ENCODE results near the gene ANKDD1A.

ANKDD1A gene

DNA sequence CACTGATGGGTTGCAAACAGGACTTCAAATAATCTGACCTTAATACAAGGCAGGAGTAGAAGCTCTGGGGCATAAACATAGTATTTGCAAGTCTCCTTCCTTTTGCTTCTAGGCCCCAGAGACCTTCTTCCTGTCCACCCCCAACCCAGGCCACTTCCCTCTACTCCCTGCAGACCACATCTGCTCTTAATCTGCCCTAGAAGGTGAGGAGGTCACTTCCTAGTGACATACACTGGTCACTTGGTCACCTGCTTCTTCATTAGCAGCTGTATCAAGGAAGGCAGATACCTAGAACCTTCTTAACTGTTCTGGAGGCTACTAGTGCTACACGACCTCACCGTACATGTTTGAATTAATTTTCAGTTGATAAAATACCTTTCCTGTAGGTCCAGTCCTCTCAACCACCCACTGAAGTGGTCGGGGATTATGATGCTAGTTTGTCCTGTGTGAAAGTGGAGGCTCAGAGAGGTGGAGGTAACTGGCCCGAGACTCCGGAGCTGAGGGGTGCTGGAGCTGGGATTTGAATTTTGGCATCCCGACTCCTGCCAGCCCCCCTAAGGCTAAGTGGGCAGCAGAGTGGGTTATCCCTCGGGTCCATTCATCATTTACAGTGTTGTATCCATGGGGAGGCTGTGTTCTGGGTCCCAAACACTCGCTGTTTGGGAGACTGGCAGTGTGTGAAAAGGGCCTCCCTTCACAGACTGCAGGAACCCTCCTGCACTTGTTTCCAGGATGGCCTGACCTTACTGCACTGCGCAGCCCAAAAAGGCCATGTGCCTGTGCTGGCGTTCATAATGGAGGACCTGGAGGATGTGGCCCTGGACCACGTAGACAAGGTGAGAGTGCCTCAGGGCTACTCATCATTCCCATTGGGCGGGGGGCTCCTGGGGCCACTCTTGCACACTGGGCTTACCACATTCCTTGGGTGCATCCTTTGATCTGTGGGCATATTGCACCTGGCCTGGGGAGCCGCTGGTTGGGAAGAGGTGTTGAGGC, 13.9 kb downstream of the ANKDD1A start:
- no peak overlapping the region for H3K27ac ChIP-seq
- TF ChIP-seq, protein P1, sequence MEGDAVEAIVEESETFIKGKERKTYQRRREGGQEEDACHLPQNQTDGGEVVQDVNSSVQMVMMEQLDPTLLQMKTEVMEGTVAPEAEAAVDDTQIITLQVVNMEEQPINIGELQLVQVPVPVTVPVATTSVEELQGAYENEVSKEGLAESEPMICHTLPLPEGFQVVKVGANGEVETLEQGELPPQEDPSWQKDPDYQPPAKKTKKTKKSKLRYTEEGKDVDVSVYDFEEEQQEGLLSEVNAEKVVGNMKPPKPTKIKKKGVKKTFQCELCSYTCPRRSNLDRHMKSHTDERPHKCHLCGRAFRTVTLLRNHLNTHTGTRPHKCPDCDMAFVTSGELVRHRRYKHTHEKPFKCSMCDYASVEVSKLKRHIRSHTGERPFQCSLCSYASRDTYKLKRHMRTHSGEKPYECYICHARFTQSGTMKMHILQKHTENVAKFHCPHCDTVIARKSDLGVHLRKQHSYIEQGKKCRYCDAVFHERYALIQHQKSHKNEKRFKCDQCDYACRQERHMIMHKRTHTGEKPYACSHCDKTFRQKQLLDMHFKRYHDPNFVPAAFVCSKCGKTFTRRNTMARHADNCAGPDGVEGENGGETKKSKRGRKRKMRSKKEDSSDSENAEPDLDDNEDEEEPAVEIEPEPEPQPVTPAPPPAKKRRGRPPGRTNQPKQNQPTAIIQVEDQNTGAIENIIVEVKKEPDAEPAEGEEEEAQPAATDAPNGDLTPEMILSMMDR (IDR thresholded peaks at IDR 0.05) = no peak
- TF ChIP-seq ZFX (IDR thresholded peaks at IDR 0.05; ENCODE audit: borderline replicate concordance) = no peak

DNA sequence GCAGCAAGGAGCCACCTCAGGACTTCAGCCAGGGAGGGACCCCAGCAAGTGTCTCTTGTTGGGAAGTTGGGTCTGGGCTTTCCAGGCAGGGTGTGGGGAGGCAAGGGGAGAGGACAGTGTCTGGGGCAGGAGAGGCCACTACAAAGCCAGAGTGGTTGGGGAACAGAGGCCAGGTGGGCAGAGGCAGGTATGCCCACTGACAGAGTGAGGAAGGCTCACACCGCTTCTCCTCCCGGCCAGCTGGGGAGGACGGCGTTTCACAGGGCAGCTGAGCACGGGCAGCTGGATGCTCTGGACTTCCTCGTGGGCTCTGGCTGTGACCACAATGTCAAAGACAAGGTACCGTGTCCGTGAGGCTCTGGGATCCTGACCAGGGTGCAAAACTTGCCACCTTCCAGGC, 15.0 kb downstream of the ANKDD1A start:
- TF ChIP-seq, protein P1 (IDR thresholded peaks at IDR 0.05) = no peak
- no peak for TF ChIP-seq ZFX (IDR thresholded peaks at IDR 0.05; ENCODE audit: borderline replicate concordance)

DNA sequence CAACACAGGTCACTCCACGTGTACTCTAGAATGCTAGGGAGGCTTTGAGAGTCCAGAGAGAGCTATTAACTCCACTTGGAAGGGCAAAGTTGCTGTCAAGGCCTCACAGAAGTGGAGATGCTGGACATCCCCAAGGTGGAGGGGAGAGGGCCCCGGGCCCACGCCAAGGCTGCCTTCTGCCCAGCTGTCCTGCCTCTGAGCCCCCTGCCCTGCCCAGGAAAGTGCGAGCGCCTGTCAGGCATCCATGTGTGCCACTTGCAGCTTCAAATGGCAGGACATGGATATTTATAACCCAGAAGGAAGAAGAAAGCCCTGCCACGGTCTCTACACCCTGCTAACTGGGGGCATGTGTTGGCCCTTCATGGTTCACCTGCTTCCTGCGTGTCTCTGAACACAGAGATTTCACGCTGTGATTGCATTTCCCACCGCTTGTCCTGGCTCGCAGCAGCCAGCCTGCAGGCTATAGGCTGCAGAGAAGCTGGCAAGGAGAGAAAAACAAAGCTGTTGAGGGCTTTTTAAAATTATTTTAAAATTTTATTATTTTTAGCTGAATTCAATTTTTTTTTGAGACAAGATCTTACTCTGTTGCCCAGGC, 17.0 kb downstream of the ANKDD1A start:
- TF ChIP-seq ZFX (IDR thresholded peaks at IDR 0.05; ENCODE audit: borderline replicate concordance) = no peak
- TF ChIP-seq, protein P1 (IDR thresholded peaks at IDR 0.05) = no peak

More for the DNA sequence above, 15.0 kb downstream of the ANKDD1A start:
- H3K27ac ChIP-seq = no peak overlapping the region

DNA sequence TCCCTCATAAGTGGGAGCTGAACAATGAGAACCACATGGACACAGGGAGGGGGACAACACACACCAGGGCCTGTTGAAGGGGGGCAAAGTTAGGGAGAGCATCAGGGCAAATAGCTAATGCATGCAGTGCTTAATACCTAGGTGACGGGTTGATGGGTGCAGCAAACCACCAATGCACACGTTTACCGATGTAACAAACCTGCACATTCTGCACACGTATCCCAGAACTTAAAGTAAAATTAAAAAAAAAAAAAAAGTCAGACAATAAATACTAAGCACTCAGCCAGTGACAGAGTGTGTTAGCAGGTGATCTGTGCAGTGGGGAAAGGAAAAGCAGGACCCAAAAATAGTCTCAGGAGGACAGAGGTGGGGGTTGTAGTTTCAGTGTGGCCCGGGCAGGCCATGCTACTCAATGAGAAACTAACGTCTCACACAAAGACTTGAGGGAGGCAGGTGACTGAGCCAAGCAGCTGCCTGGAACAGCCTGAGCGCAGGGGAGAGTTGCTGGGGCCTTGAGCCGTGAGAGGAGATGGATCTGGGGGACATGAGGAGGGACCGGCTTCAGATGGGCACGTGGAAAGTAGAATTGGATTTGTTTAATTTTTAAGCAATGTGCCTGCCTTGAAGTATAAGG, 18.4 kb downstream of the ANKDD1A start:
- no peak for TF ChIP-seq ZFX (IDR thresholded peaks at IDR 0.05; ENCODE audit: borderline replicate concordance)
- TF ChIP-seq, protein P1 (IDR thresholded peaks at IDR 0.05) = no peak
- H3K27ac ChIP-seq = no peak overlapping the region

More for the DNA sequence above, 17.0 kb downstream of the ANKDD1A start:
- H3K27ac ChIP-seq = no peak overlapping the region

DNA sequence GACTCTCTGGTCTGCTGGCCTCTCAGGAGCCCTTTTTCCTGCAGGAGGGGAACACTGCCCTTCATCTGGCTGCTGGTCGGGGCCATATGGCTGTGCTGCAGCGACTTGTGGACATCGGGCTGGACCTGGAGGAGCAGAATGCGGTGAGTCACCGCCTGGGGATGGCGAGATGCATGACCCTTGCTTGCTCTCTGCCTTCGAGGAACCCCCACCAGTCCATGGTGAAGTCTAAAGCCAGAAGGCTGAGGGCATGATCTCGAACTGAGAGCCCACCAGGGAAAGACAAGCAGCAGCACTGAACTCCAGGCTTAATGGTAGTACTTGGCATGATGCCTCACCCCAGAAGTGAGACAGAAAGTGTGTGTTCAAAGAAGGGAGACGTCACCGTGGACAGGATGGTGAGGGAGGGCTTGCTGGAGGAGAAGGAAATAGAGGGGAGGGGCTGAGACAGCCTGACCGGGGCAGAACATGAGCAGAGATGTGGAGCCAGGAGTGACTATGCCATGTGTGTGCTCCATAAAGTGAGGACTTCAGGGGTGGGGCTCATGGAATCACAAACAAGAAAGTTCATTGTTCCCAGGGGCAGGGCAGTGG, 19.2 kb downstream of the ANKDD1A start:
- TF ChIP-seq ZFX (IDR thresholded peaks at IDR 0.05; ENCODE audit: borderline replicate concordance) = no peak
- TF ChIP-seq, protein P1 (IDR thresholded peaks at IDR 0.05) = no peak
- H3K27ac ChIP-seq = no peak overlapping the region

DNA sequence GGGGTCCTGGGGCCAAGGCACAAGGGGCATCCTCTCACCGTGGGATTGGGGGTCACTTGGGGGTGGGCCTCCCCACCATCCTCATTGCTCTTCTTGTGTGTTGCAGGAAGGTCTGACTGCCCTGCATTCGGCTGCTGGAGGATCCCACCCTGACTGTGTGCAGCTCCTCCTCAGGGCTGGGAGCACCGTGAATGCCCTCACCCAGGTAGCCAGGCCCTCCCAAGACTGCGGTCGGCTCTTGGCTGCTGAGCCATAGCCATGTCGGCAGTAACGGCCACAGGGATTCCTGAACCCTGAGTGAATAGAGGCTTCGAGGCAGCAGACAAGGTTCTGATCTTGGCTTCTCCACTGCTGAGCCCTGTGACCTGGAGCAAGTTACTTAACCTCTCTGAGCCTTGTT, 19.7 kb downstream of the ANKDD1A start:
- no peak overlapping the region for H3K27ac ChIP-seq
- no peak for TF ChIP-seq ZFX (IDR thresholded peaks at IDR 0.05; ENCODE audit: borderline replicate concordance)
- TF ChIP-seq, protein P1 (IDR thresholded peaks at IDR 0.05) = no peak
